GM23248 (cell line): Measurements from ENCODE around the gene RGS21. TPM values are rescaled to one million over a fixed set of nuclear protein-coding genes. Genes with fewer than 3 reads are reported as not detected.

ENCODE experiments used
- DNase-seq: peaks from one replicate; pipeline ENCODE4 v3.0.0-alpha.2; 2015
- H2AFZ ChIP-seq: fragments of 200-600 bp; sonication (generic); 2 replicates; pipeline ENCODE4 v1.6.1; 2016; ENCODE audit warnings: antibody characterized with exemption
- H3F3A ChIP-seq: fragments of 200-600 bp; sonication (generic); 2 replicates; pipeline ENCODE4 v1.6.1; 2016; ENCODE audit warnings: mild to moderate bottlenecking, antibody characterized with exemption, mixed run types; ENCODE audit not compliant: insufficient read depth
- H3K27ac ChIP-seq: fragments of 200-600 bp; sonication (generic); 2 replicates; pipeline ENCODE4 v1.5.1; 2016; ENCODE audit warnings: mild to moderate bottlenecking
- H3K27me3 ChIP-seq: fragments of 200-600 bp; sonication (generic); replicated peaks from 2 replicates; pipeline ENCODE4 v1.6.1; 2016; ENCODE audit warnings: mild to moderate bottlenecking; ENCODE audit not compliant: insufficient read depth
- H3K36me3 ChIP-seq: fragments of 200-600 bp; sonication (generic); 2 replicates; pipeline ENCODE4 v1.6.1; 2016; ENCODE audit warnings: low read depth, mild to moderate bottlenecking
- H3K4me1 ChIP-seq: fragments of 200-600 bp; sonication (generic); 2 replicates; pipeline ENCODE4 v1.6.1; 2016; ENCODE audit warnings: mild to moderate bottlenecking; ENCODE audit not compliant: insufficient read depth
- H3K4me2 ChIP-seq: fragments of 200-600 bp; sonication (generic); one replicate; pipeline ENCODE4 v1.6.1; 2016; ENCODE audit warnings: mild to moderate bottlenecking; ENCODE audit not compliant: unreplicated experiment
- H3K4me3 ChIP-seq: fragments of 200-600 bp; sonication (generic); 2 replicates; pipeline ENCODE4 v1.5.1; 2016; ENCODE audit warnings: mild to moderate bottlenecking
- H3K79me2 ChIP-seq: fragments of 200-600 bp; sonication (generic); 2 replicates; pipeline ENCODE4 v1.6.1; 2016; ENCODE audit warnings: mild to moderate bottlenecking; ENCODE audit not compliant: insufficient read depth
- H3K9ac ChIP-seq: fragments of 200-600 bp; sonication (generic); 2 replicates; pipeline ENCODE4 v1.6.1; 2016; ENCODE audit warnings: mild to moderate bottlenecking
- H3K9me2 ChIP-seq: fragments of 200-600 bp; sonication (generic); 2 replicates; pipeline ENCODE4 v1.6.1; 2016; ENCODE audit warnings: mixed run types, mild to moderate bottlenecking, moderate library complexity; ENCODE audit not compliant: insufficient read depth
- H3K9me3 ChIP-seq: fragments of 200-600 bp; sonication (generic); one replicate; pipeline ENCODE4 v1.6.1; 2017; ENCODE audit warnings: low read depth
- H4K20me1 ChIP-seq: fragments of 200-600 bp; sonication (generic); 2 replicates; pipeline ENCODE4 v1.6.0; 2016; ENCODE audit not compliant: insufficient read depth
- EZH2 ChIP-seq: fragments of 200-600 bp; sonication (generic); IDR thresholded peaks from 2 replicates; pipeline ENCODE4 v1.6.1; 2018; ENCODE audit warnings: antibody characterized with exemption, mild to moderate bottlenecking; ENCODE audit not compliant: insufficient read depth, poor library complexity, severe bottlenecking
- EZH2phosphoT487 ChIP-seq: fragments of 200-600 bp; sonication (generic); IDR thresholded peaks from 2 replicates; pipeline ENCODE4 v1.6.1; 2018; ENCODE audit warnings: antibody characterized with exemption, moderate library complexity, mild to moderate bottlenecking, low read depth; ENCODE audit not compliant: insufficient read depth
- WGBS, 2 experiments: methylation state at CpG; one replicate each; pipeline ENCODE4 v1.1.6; 2015 to 2017; ENCODE audit warnings: low lambda C conversion rate in 2 of 2, low coverage in 1 of 2; ENCODE audit errors: missing lambda C conversion rate in 2 of 2; 5-methylcytosine and 5-hydroxymethylcytosine counted together
- in situ Hi-C: fragments of 300-500 bp; cut with MboI; formaldehyde crosslinking; loops from 2 replicates; pipeline ENCODE4 v1.15.0; 2020
- polyA plus RNA-seq: library from polyadenylated mRNA; unstranded; fragments of >200 nt; fragmentation: Nextera tagmentation; extraction: Ambion mirVana; gene quantifications from 2 replicates; pipeline ENCODE4 v1.2.1, GENCODE V29; 2016
- total RNA-seq: library from RNA; depleted of rRNA; stranded (reverse); fragments of >200 nt; shearing (Covaris generic); gene quantifications from 2 replicates; pipeline ENCODE4 v1.2.3, GENCODE V29; 2014

Gene RGS21
- total and polyA plus RNA-seq, 2 experiments from 2014 or later: not detected

GRCh38 chr1:192350356-192350755, 33.6 kb downstream of the RGS21 start:
- DNase-seq: no peak
- Histone ChIP-seq H3K79me2 (no peaks in the 10 kb centered on the region), H3K36me3 (no peaks in the 10 kb centered on the region), H3K4me2 (no peak overlapping the region), H2AFZ (no peak overlapping the region), H3K27ac (no peak overlapping the region), H3K4me3 (no peak overlapping the region), H3F3A (no peaks in the 10 kb centered on the region), H3K9ac (no peak overlapping the region), H4K20me1 (no peaks in the 10 kb centered on the region), H3K27me3 (no peaks in the 10 kb centered on the region), H3K9me3 (no peaks in the 10 kb centered on the region), H3K4me1 (no peaks in the 10 kb centered on the region), H3K9me2 (no peaks in the 10 kb centered on the region)
- TF ChIP-seq EZH2: no peak
- TF ChIP-seq EZH2phosphoT487: no peak
- in situ Hi-C loops: no loop called here
- 11 to 13% methylated on average over 3 of the region's 3 CpGs for WGBS, 2 experiments

- Histone ChIP-seq H3K9me2 (no peaks in the 10 kb centered on the region), H4K20me1 (no peaks in the 10 kb centered on the region), H3K4me1 (no peaks in the 10 kb centered on the region), H3K27me3 (no peaks in the 10 kb centered on the region), H3F3A (no peaks in the 10 kb centered on the region), H3K4me3 (no peak overlapping the region), H3K4me2 (no peak overlapping the region), H2AFZ (no peak overlapping the region), H3K36me3 (no peaks in the 10 kb centered on the region), H3K79me2 (no peaks in the 10 kb centered on the region), H3K27ac (no peak overlapping the region), H3K9me3 (no peaks in the 10 kb centered on the region), H3K9ac (no peak overlapping the region)
- in situ Hi-C loops: no loop called here
- DNase-seq: no peak
- TF ChIP-seq EZH2 (no peak), EZH2phosphoT487 (no peak)
These were observed 34.8 kb downstream of the RGS21 start for GRCh38 chr1:192351550-192351949.

- Histone ChIP-seq H3K27ac (no peak overlapping the region), H3K4me1 (no peaks in the 10 kb centered on the region), H2AFZ (no peak overlapping the region), H3K9me2 (no peaks in the 10 kb centered on the region), H3K36me3 (no peaks in the 10 kb centered on the region), H3K79me2 (no peaks in the 10 kb centered on the region), H3K4me3 (no peak overlapping the region), H3K27me3 (no peaks in the 10 kb centered on the region), H4K20me1 (no peaks in the 10 kb centered on the region), H3K9me3 (no peaks in the 10 kb centered on the region), H3K4me2 (no peak overlapping the region), H3K9ac (no peak overlapping the region), H3F3A (no peaks in the 10 kb centered on the region)
- TF ChIP-seq EZH2 (no peak), EZH2phosphoT487 (no peak)
- in situ Hi-C loops: no loop called here
- WGBS, 2 experiments: 5 to 7% methylated on average over 4 of the region's 4 CpGs
- peak; percentile 1 for DNase-seq
These were observed 41.1 kb downstream of the RGS21 start for GRCh38 chr1:192357924-192358323.

GRCh38 chr1:192358402-192358801, 41.6 kb downstream of the RGS21 start:
- Histone ChIP-seq H3K4me3 (no peak overlapping the region), H3F3A (no peaks in the 10 kb centered on the region)
- in situ Hi-C loops: no loop called here

GRCh38 chr1:192358822-192359221, 42.0 kb downstream of the RGS21 start:
- Histone ChIP-seq H3K4me3 (no peak overlapping the region), H3K9me2 (no peaks in the 10 kb centered on the region), H3K27me3 (no peaks in the 10 kb centered on the region), H3K79me2 (no peaks in the 10 kb centered on the region), H2AFZ (no peak overlapping the region), H3K9ac (no peak overlapping the region), H4K20me1 (no peaks in the 10 kb centered on the region), H3K4me1 (no peaks in the 10 kb centered on the region), H3K9me3 (no peaks in the 10 kb centered on the region), H3K4me2 (no peak overlapping the region), H3F3A (no peaks in the 10 kb centered on the region), H3K36me3 (no peaks in the 10 kb centered on the region), H3K27ac (no peak overlapping the region)
- TF ChIP-seq EZH2 (no peak), EZH2phosphoT487 (no peak)
- WGBS, 2 experiments: 14 to 24% methylated on average over 1 of the region's 1 CpG
- DNase-seq: no peak
- in situ Hi-C loops: no loop called here

More at GRCh38 chr1:192358402-192358801, 41.6 kb downstream of the RGS21 start:
- Histone ChIP-seq H3K4me1 (no peaks in the 10 kb centered on the region), H3K4me2 (no peak overlapping the region), H3K9ac (no peak overlapping the region), H3K9me2 (no peaks in the 10 kb centered on the region), H3K27me3 (no peaks in the 10 kb centered on the region), H4K20me1 (no peaks in the 10 kb centered on the region), H3K79me2 (no peaks in the 10 kb centered on the region), H3K27ac (no peak overlapping the region), H2AFZ (no peak overlapping the region), H3K9me3 (no peaks in the 10 kb centered on the region), H3K36me3 (no peaks in the 10 kb centered on the region)
- no peak for DNase-seq
- no peak for TF ChIP-seq EZH2
- WGBS, 2 experiments: 45 to 47% methylated on average over 3 of the region's 3 CpGs
